ENCODE results near the gene FBXO28.

GRCh38 chr1:224175617-224176016 lies 61.7 kb downstream of the FBXO28 start:
- no peak for TF ChIP-seq CTCF (IDR thresholded peaks at IDR 0.05)
- TF ChIP-seq POLR2A (IDR thresholded peaks at IDR 0.05): no peak
